WTC11 (cell line): ENCODE data around the gene NAALADL2.

Source experiments
- CTCF ChIP-seq: fragments of 200-600 bp; IDR thresholded peaks from 2 replicates; pipeline ENCODE4 v1.8.0; 2022; ENCODE audit warnings: antibody characterized with exemption
- ETV6 ChIP-seq: sonication (generic); formaldehyde crosslinking; IDR thresholded peaks from 2 replicates; pipeline ENCODE4 v1.8.1; 2022; ENCODE audit warnings: mild to moderate bottlenecking, missing genetic modification reagents
- FOXJ3 ChIP-seq: sonication (generic); formaldehyde crosslinking; IDR thresholded peaks from 2 replicates; pipeline ENCODE4 v1.9.0; 2021; ENCODE audit warnings: missing genetic modification reagents, mild to moderate bottlenecking, borderline replicate concordance
- NFE2L1 ChIP-seq: sonication (generic); formaldehyde crosslinking; IDR thresholded peaks from 2 replicates; pipeline ENCODE4 v1.8.1; 2023; ENCODE audit warnings: missing genetic modification reagents

- TF ChIP-seq NFE2L1 = no peak
- no peak for TF ChIP-seq ETV6 (CRISPR knock-in tag)
- TF ChIP-seq CTCF = no peak
- TF ChIP-seq FOXJ3 (CRISPR knock-in tag) = no peak
These were observed 567.7 kb downstream of the NAALADL2 start for GRCh38 chr3:175426805-175427204.
